H7 (cell line): Measurements from ENCODE around the gene OSBPL1A. TPM values are rescaled to one million over a fixed set of nuclear protein-coding genes. Genes with fewer than 3 reads are reported as not detected.
"Not testable (repeated sequence)": the region's sequence is repeated elsewhere in the genome, so short reads cannot be mapped to it uniquely, and the experiment has no call there.

ENCODE experiments used
- DNase-seq: peaks from one replicate; pipeline ENCODE4 v3.0.0; 2012
- H3K27me3 ChIP-seq: 2 replicates; pipeline ENCODE4 v1.6.0; 2011; ENCODE audit warnings: mild to moderate bottlenecking, low read length; ENCODE audit not compliant: control insufficient read depth, insufficient read depth
- H3K36me3 ChIP-seq: replicated peaks from 2 replicates; pipeline ENCODE4 v1.5.1; 2011; ENCODE audit warnings: low read length; ENCODE audit not compliant: control insufficient read depth, insufficient read depth
- H3K4me3 ChIP-seq: 2 replicates; pipeline ENCODE4 v1.5.1; 2011; ENCODE audit warnings: low read depth, mild to moderate bottlenecking, control low read depth, low read length, moderate library complexity; ENCODE audit not compliant: insufficient read depth
- total RNA-seq: library from RNA; depleted of rRNA; stranded (reverse); fragments of >200 nt; shearing (Covaris generic); gene quantifications from 2 replicates; pipeline ENCODE4 v1.2.3, GENCODE V29; 2014

The OSBPL1A gene
- total RNA-seq, 1 experiment from 2014 or later = 48.3 TPM

DNA sequence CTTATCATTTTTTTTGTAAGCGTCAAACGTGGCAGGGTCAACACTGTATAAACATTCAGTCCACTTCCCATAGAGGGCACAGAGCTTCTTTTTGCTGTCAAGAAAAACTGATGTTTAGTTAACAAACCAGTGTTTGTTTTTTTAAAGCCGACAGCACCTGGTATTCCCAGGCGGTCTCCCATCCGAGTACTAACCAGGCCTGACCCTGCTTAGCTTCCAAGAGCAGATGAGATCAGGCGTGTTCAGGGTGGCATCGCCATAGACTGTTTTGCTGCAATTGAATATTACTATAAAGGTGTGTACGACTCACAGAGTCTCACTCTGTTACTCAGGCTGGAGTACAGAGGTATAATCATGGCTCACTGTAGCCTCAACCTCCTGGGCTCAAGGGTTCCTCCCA is 227.3 kb downstream of the OSBPL1A start:
- Histone ChIP-seq H3K27me3 (no peaks in the 10 kb centered on the region), H3K36me3 (no peaks in the 10 kb centered on the region), H3K4me3 (no peak overlapping the region)
- DNase-seq = no peak

DNA sequence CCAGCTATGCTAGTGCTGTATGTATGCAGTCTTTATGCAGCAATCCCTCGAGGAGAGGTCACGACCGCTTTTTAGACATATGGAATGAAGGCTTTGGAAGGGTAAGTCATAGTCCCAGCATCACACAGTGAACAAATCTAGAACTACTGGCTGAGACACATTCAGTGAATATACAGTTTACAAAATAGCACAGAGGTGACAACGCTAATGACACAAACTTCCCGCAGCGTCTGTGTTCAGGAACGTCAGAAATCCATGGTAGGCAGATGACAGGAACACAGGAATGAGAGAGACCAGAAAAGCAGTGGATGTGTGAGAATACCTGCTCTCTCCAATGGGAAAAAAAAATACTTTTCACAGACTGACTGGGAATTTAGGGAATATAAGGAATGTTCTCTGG is 229.1 kb downstream of the OSBPL1A start:
- no peak overlapping the region for H3K4me3 ChIP-seq

DNA sequence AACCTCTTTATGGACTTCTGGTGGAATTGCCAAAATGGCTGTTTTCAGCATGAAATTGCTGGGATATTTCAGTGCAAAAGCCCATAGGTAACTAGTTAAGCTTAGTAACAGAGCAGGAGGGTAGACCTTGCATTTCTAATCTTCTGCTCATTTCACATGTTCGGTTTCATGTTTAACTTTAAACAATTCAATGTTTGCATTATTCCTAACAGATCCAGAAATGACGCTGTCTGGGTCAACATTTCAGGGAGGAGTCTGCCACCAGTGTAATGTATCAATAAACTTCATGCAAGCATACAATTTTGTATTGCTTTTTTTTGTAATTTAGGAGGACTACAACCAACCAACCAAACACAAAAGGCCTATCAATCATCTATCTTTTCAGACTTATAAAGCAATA is 236.3 kb downstream of the OSBPL1A start:
- Histone ChIP-seq H3K4me3 (no peak overlapping the region), H3K36me3 (peaks cover 13% of the 10 kb centered on the region), H3K27me3 (no peaks in the 10 kb centered on the region)
- DNase-seq = no peak

More for the DNA sequence above, 229.1 kb downstream of the OSBPL1A start:
- no peak for DNase-seq
- H3K36me3 ChIP-seq = no peaks in the 10 kb centered on the region
- no peaks in the 10 kb centered on the region for H3K27me3 ChIP-seq

GRCh38 chr18:24160086-24160485 is 237.5 kb downstream of the OSBPL1A start:
- Histone ChIP-seq H3K27me3 (no peaks in the 10 kb centered on the region), H3K4me3 (no peak overlapping the region), H3K36me3 (peaks cover 16% of the 10 kb centered on the region)
- DNase-seq = no peak

GRCh38 chr18:24157855-24158254 is 239.8 kb downstream of the OSBPL1A start:
- no peak overlapping the region for H3K4me3 ChIP-seq
- H3K27me3 ChIP-seq = no peaks in the 10 kb centered on the region
- H3K36me3 ChIP-seq = peaks cover 16% of the 10 kb centered on the region
- no peak for DNase-seq

DNA sequence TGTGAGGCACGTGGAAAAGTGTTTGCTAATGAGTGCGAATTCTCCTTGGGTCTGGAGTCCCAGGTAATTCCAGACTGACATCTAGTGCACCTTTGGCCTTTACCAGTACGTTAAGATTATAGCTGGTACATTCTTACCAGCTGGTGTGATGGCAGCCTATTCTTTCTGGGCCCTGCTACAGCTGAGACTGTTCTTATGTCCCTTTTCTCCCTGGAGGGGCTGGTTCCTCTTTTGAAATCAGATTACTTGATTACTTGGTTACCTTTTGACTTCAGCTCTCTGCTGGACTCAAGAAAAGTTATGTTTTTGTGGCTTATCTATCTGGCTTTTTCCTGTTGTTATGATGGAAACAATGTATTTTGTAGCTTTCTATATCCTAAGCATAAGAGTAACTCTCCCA is 244.2 kb downstream of the OSBPL1A start:
- H3K4me3 ChIP-seq = no peak overlapping the region
- DNase-seq = no peak
- H3K36me3 ChIP-seq = peaks cover 11% of the 10 kb centered on the region
- no peaks in the 10 kb centered on the region for H3K27me3 ChIP-seq

DNA sequence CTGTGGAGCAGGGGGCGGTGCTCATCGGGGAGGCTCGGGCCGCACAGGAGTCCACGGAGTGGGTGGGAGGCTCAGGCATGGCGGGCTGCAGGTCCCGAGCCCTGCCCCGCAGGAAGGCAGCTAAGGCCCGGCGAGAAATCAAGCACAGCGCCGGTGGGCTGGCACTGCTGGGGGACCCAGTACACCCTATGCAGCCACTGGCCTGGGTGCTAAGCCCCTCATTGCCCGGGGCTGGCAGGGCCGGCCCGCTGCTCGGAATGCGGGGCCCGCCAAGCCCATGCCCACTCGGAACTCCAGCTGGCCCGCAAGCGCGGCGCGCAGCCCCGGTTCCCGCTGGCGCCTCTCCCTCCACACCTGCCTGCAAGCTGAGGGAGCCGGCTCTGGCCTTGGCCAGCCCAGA is 248.0 kb downstream of the OSBPL1A start:
- H3K27me3 ChIP-seq, H3K36me3 ChIP-seq, DNase-seq, H3K4me3 ChIP-seq: not testable (repeated sequence)

- Histone ChIP-seq H3K27me3 (no peaks in the 10 kb centered on the region), H3K4me3 (no peak overlapping the region), H3K36me3 (no peaks in the 10 kb centered on the region; the same call in none of the 2 replicates)
- DNase-seq = no peak
Observed at GRCh38 chr18:24142376-24142775, 255.2 kb downstream of the OSBPL1A start.

DNA sequence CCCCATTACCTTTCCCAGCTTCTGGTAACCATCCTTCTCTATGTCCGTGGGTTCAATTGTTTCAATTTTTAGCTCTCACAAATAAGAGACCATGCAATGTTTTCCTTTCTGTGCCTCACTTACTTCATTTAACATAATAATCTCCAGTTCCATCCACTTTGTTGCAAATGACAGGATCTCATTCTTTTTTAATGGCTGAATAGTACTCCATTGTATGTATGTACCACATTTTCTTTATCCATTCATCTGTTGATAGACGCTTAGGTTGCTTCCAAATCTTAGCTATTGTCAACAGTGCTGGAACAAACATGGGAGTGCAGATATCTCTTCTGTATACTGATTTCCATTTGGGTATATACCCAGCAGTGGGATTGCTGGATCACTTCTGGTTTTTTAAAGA is 256.9 kb downstream of the OSBPL1A start:
- no peaks in the 10 kb centered on the region for H3K27me3 ChIP-seq
- DNase-seq = no peak
- H3K36me3 ChIP-seq = no peaks in the 10 kb centered on the region; the same call in none of the 2 replicates
- no peak overlapping the region for H3K4me3 ChIP-seq

DNA sequence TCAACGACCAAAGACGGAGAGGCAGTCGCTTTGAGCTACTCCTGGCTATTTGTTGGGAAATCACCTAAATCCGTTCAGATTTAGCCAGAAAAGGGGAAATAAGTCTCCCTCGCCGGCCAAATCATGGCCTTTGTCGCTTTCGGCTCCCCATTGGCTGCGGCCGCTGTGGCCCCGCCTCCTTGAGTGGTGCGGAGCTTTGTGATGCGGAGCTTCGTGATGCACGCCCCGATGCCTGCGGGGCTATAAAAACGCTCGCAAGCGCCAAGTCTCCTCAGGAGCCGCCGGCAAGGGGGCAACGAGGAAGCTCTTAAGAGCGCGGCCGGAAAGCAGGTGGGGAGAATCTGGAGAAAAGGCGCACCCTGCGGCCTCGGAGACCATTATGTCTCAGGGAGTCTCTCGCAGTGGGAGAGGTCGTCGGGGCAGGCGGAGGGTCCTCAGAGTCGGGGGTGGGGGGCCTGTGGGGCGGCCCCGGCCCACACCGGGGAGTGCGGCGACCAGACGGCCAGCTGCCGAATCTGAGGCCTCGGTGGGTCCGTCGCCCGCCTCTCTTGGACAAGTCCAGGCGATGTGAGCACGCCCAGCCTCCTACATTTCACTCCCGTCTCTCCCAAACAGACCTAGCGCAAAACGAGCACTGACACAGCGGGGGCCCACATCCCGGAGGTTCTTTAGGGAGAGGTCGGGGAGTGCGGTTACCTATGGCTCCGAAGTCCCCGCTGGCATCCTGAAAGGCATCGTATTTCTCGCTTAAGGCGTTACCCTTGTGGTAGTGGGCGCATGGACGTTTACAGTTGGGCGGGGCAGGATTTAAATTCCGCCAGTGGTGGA is 258.6 kb downstream of the OSBPL1A start, which contains the start of gene CABYR:
CABYR (plus strand) TSS at position 274 of the 828 bp plus-strand sequence. CDS start 4,053 bp downstream, outside the sequence.
- no peaks in the 10 kb centered on the region for H3K27me3 ChIP-seq
- peak within 1 kb of the TSS; percentile 70 for H3K4me3 ChIP-seq
- peak; percentile 89 for DNase-seq
- no peaks in the 10 kb centered on the region; the same call in none of the 2 replicates for H3K36me3 ChIP-seq

DNA sequence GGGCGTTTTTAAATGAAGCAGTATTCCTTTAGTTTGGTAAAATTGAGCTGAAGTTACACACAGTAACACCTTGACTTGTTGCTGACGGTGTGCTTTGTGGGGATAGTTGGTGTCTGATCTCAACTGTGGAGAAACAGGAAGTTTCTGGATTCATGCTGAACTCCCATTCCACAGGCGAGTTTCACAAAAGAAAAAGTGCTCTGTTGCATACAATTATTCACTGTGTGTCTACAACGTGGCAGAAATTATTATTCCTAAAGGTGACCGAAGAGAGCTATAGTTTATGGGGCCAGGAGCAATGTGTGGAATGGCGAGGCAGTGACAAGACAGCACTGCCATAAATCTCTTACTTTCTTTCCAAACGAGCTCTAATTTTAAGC is 259.2 kb downstream of the OSBPL1A start:
- peak overlapping the region; percentile 70; the same call in 1 of the 2 replicates for H3K4me3 ChIP-seq
- H3K27me3 ChIP-seq = no peaks in the 10 kb centered on the region
- DNase-seq = no peak
- no peaks in the 10 kb centered on the region; the same call in none of the 2 replicates for H3K36me3 ChIP-seq

DNA sequence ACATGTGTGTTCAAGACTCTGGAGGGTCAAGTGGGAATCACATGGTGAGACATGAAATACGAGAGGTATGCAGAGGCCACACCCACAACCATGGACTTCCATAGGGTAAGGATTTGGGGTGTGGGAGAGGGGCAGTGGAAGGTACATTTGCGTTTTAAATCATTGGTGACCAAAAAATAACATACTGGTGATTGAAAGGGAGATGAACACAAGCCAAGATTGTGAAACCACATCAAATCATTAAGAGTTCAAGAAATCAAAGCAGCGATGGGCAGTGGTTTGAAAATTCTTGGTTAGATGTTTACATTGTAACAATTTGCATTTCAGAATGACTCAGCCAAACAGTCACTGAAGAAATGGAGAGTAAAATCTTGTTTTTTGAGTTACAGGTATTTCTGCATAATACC is 260.7 kb downstream of the OSBPL1A start:
- DNase-seq = no peak
- Histone ChIP-seq H3K27me3 (no peaks in the 10 kb centered on the region), H3K4me3 (no peak overlapping the region), H3K36me3 (peaks cover 5% of the 10 kb centered on the region)

- H3K4me3 ChIP-seq = no peak overlapping the region
- peaks cover 16% of the 10 kb centered on the region for H3K36me3 ChIP-seq
- H3K27me3 ChIP-seq = no peaks in the 10 kb centered on the region
- no peak for DNase-seq
Observed at GRCh38 chr18:24130494-24130893, 267.1 kb downstream of the OSBPL1A start.

DNA sequence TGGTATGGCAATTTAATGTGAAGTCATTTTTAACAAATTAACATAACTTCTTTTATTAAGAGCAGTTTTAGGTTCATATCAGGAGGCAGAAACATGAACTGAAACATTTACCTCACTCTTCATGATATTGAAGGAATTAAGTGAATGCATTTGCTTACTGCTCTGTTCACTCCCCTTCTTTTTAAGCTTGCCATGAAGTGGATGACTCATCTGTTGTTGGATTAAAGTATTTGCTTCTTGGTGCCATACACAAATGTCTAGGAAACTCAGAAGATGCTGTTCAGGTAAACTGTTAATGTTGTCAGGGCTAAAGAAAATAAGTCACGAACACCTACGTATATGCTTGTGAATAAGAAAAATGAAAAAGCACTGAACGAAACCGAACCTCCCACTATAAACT is 268.9 kb downstream of the OSBPL1A start:
- Histone ChIP-seq H3K4me3 (no peak overlapping the region), H3K27me3 (no peaks in the 10 kb centered on the region), H3K36me3 (peaks cover 16% of the 10 kb centered on the region)
- DNase-seq = no peak

DNA sequence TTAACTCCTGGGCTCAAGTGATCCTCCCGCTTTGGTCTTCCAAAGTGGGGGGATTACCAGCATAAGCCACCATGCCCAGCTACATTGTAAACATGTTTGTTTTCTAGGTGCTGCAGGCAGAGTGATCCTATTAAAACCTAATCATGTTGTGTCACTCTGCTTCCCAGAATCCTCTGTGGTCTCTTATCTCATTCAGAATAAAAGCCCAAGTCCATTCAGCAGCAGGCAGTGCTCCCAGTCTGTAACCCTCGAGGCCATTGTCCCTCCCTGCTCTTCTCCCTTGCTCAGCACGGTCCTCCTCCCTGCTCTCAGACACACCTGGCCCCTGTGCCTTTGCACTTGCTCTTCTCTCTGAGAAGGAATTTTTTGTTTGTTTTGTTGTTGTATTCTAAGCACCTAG is 269.9 kb downstream of the OSBPL1A start:
- DNase-seq = no peak
- Histone ChIP-seq H3K36me3 (peaks cover 14% of the 10 kb centered on the region), H3K4me3 (no peak overlapping the region), H3K27me3 (no peaks in the 10 kb centered on the region)
